ENCODE results near the gene PARP16. TPM values are rescaled to one million over a fixed set of nuclear protein-coding genes. Genes with fewer than 3 reads are reported as not detected.

The PARP16 gene
- total RNA-seq, 1 donor from 2014 or later: 3.5 TPM

- TF ChIP-seq CTCF (conservative IDR thresholded peaks at IDR 0.05; ENCODE audit: low read depth, low read length): no peak
- peak overlapping the region; percentile 60 for H3K4me3 ChIP-seq (ENCODE audit: low read depth, low read length)
- DNase-seq (ENCODE audit: low read depth): no peak
Observed at GRCh38 chr15:65303687-65304380, 17.2 kb upstream of the PARP16 start.

GRCh38 chr15:65302061-65302460 lies 15.4 kb upstream of the PARP16 start:
- no peak for DNase-seq (ENCODE audit: low read depth)
- H3K4me3 ChIP-seq (ENCODE audit: low read depth, low read length): no peak overlapping the region

GRCh38 chr15:65300924-65301441 lies 14.3 kb upstream of the PARP16 start:
- TF ChIP-seq CTCF (conservative IDR thresholded peaks at IDR 0.05; ENCODE audit: low read depth, low read length): no peak
- no peak for DNase-seq (ENCODE audit: low read depth)
- no peak overlapping the region for H3K4me3 ChIP-seq (ENCODE audit: low read depth, low read length)

More at GRCh38 chr15:65302061-65302460, 15.4 kb upstream of the PARP16 start:
- no peak for TF ChIP-seq CTCF (conservative IDR thresholded peaks at IDR 0.05; ENCODE audit: low read depth, low read length)

GRCh38 chr15:65298731-65299130 lies 12.0 kb upstream of the PARP16 start:
- no peak for DNase-seq (ENCODE audit: low read depth)
- no peak overlapping the region for H3K4me3 ChIP-seq (ENCODE audit: low read depth, low read length)
- TF ChIP-seq CTCF (conservative IDR thresholded peaks at IDR 0.05; ENCODE audit: low read depth, low read length): no peak

- H3K4me3 ChIP-seq (ENCODE audit: low read depth, low read length): no peak overlapping the region
- no peak for TF ChIP-seq CTCF (conservative IDR thresholded peaks at IDR 0.05; ENCODE audit: low read depth, low read length)
- no peak for DNase-seq (ENCODE audit: low read depth)
Observed at GRCh38 chr15:65292938-65293518, 6.3 kb upstream of the PARP16 start.

- TF ChIP-seq CTCF (conservative IDR thresholded peaks at IDR 0.05; ENCODE audit: low read depth, low read length): no peak
- no peak for DNase-seq (ENCODE audit: low read depth)
Observed at GRCh38 chr15:65290228-65290627, 3.5 kb upstream of the PARP16 start.

More at GRCh38 chr15:65290228-65290627, 3.5 kb upstream of the PARP16 start:
- no peak overlapping the region for H3K4me3 ChIP-seq (ENCODE audit: low read depth, low read length)

Measured in epithelial cell of proximal tubule (primary cell).